C4-2B (cell line): ENCODE results near the gene SMOC1.

Experiments used
- ZFX ChIP-seq: fragments of 450-650 bp; IDR thresholded peaks from 2 replicates; pipeline ENCODE4 v1.6.1; 2017
- TF ChIP-seq, protein P1 (sequence below): fragments of 450-650 bp; conservative IDR thresholded peaks from 2 replicates; pipeline ENCODE4 v1.5.1; 2017; ENCODE audit warnings: mild to moderate bottlenecking

- TF ChIP-seq, protein P1, sequence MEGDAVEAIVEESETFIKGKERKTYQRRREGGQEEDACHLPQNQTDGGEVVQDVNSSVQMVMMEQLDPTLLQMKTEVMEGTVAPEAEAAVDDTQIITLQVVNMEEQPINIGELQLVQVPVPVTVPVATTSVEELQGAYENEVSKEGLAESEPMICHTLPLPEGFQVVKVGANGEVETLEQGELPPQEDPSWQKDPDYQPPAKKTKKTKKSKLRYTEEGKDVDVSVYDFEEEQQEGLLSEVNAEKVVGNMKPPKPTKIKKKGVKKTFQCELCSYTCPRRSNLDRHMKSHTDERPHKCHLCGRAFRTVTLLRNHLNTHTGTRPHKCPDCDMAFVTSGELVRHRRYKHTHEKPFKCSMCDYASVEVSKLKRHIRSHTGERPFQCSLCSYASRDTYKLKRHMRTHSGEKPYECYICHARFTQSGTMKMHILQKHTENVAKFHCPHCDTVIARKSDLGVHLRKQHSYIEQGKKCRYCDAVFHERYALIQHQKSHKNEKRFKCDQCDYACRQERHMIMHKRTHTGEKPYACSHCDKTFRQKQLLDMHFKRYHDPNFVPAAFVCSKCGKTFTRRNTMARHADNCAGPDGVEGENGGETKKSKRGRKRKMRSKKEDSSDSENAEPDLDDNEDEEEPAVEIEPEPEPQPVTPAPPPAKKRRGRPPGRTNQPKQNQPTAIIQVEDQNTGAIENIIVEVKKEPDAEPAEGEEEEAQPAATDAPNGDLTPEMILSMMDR, result no peak
- TF ChIP-seq ZFX, result no peak
Observed at GRCh38 chr14:70045310-70045709, 166.1 kb downstream of the SMOC1 start.
